ENCODE measurements around the gene MAGOH. TPM values are rescaled to one million over a fixed set of nuclear protein-coding genes. Genes with fewer than 3 reads are reported as not detected.

Gene MAGOH
- total and polyA plus RNA-seq, 10 donors, result 26.5 to 105 (median 36.2) TPM

- TF ChIP-seq POLR2AphosphoS5 (IDR thresholded peaks at IDR 0.05) (no peak), POLR2A (IDR thresholded peaks at IDR 0.05) (no peak), CTCF (IDR thresholded peaks at IDR 0.05 in 8 of 11, conservative IDR thresholded peaks at IDR 0.05 in 3 of 11) (no peak)
- Histone ChIP-seq H3K27me3 (replicated peaks in 1 of 7) (no peaks in the 10 kb centered on the region), H3K9me3 (no peaks in the 10 kb centered on the region), H3K4me3 (no peak overlapping the region), H3K4me1 (peaks cover 0 to 5% (median 0%) of the 10 kb centered on the region in 6 donors), H3K27ac (no peak overlapping the region), H3K36me3 (peaks cover 0 to 55% (median 0%) of the 10 kb centered on the region in 6 donors)
- intact Hi-C loops (cut with DNase I; ENCODE audit: low total_unique reads), result loop anchor here (5.0 kb wide), 1 partner anchor 481 kb away; no protein-coding TSS in a partner anchor
- peak; percentile 69 for DNase-seq
- WGBS, 5 donors, result 90 to 94% (median 92%) methylated on average over 26 to 48 of the region's 48 CpGs
These were observed 38.0 kb upstream of the MAGOH start for GRCh38 chr1:53276153-53276901.

- peak; percentile 54 for DNase-seq
- Histone ChIP-seq H3K4me1 (peaks cover 0 to 5% (median 0%) of the 10 kb centered on the region in 6 donors), H3K36me3 (peaks cover 0 to 61% (median 0%) of the 10 kb centered on the region in 6 donors), H3K4me3 (no peak overlapping the region), H3K27me3 (replicated peaks in 1 of 7) (no peaks in the 10 kb centered on the region), H3K9me3 (no peaks in the 10 kb centered on the region), H3K27ac (no peak overlapping the region)
- intact Hi-C loops (cut with DNase I; ENCODE audit: low total_unique reads), result loop anchor here (5.0 kb wide), 1 partner anchor 482 kb away; no protein-coding TSS in a partner anchor
- TF ChIP-seq CTCF (IDR thresholded peaks at IDR 0.05 in 8 of 11, conservative IDR thresholded peaks at IDR 0.05 in 3 of 11), result no peak
- TF ChIP-seq POLR2A (IDR thresholded peaks at IDR 0.05), result no peak
- no peak for TF ChIP-seq POLR2AphosphoS5 (IDR thresholded peaks at IDR 0.05)
- WGBS, 5 donors, result 84 to 94% (median 91%) methylated on average over 2 to 3 of the region's 3 CpGs
These were observed 37.2 kb upstream of the MAGOH start for GRCh38 chr1:53275566-53275965.

GRCh38 chr1:53274541-53275185 is 36.3 kb upstream of the MAGOH start:
- Histone ChIP-seq H3K27ac (no peak overlapping the region), H3K4me3 (no peak overlapping the region), H3K9me3 (no peaks in the 10 kb centered on the region), H3K27me3 (replicated peaks in 1 of 7) (no peaks in the 10 kb centered on the region), H3K36me3 (peaks cover 0 to 58% (median 0%) of the 10 kb centered on the region in 6 donors), H3K4me1 (peaks cover 0 to 5% (median 0%) of the 10 kb centered on the region in 6 donors)
- intact Hi-C loops (cut with DNase I; ENCODE audit: low total_unique reads), result loop anchor here (5.0 kb wide), 1 partner anchor 483 kb away; no protein-coding TSS in a partner anchor
- peak; percentile 62 for DNase-seq
- TF ChIP-seq CTCF (IDR thresholded peaks at IDR 0.05 in 8 of 11, conservative IDR thresholded peaks at IDR 0.05 in 3 of 11) (no peak), POLR2AphosphoS5 (IDR thresholded peaks at IDR 0.05) (no peak), POLR2A (IDR thresholded peaks at IDR 0.05) (no peak)
- WGBS, 5 donors, result 93 to 98% (median 95%) methylated on average over 13 of the region's 13 CpGs

- no peak for TF ChIP-seq CTCF (IDR thresholded peaks at IDR 0.05 in 8 of 11, conservative IDR thresholded peaks at IDR 0.05 in 3 of 11)
- no peak for TF ChIP-seq POLR2AphosphoS5 (IDR thresholded peaks at IDR 0.05)
- TF ChIP-seq POLR2A (IDR thresholded peaks at IDR 0.05), result no peak
- H3K36me3 ChIP-seq, result peaks cover 0 to 61% (median 0%) of the 10 kb centered on the region in 6 donors
- WGBS, 5 donors, result 89 to 95% (median 93%) methylated on average over 4 of the region's 4 CpGs
- H3K9me3 ChIP-seq, result no peaks in the 10 kb centered on the region
- intact Hi-C loops (cut with DNase I; ENCODE audit: low total_unique reads), result no loop called here
- H3K27ac ChIP-seq, result no peak overlapping the region
- DNase-seq, result peak; percentile 51
- H3K4me3 ChIP-seq, result no peak overlapping the region
- peaks cover 0 to 5% (median 0%) of the 10 kb centered on the region in 6 donors for H3K4me1 ChIP-seq
- H3K27me3 ChIP-seq (replicated peaks in 1 of 7), result no peaks in the 10 kb centered on the region
These were observed 35.7 kb upstream of the MAGOH start for GRCh38 chr1:53274026-53274425.

Measured in spleen (tissue), 11 donors.